ENCODE results near the gene DDX60. TPM values are rescaled to one million over a fixed set of nuclear protein-coding genes. Genes with fewer than 3 reads are reported as not detected.
"Not testable (repeated sequence)": the region's sequence is repeated elsewhere in the genome, so short reads cannot be mapped to it uniquely, and the experiment has no call there.

DDX60 gene, protein sequence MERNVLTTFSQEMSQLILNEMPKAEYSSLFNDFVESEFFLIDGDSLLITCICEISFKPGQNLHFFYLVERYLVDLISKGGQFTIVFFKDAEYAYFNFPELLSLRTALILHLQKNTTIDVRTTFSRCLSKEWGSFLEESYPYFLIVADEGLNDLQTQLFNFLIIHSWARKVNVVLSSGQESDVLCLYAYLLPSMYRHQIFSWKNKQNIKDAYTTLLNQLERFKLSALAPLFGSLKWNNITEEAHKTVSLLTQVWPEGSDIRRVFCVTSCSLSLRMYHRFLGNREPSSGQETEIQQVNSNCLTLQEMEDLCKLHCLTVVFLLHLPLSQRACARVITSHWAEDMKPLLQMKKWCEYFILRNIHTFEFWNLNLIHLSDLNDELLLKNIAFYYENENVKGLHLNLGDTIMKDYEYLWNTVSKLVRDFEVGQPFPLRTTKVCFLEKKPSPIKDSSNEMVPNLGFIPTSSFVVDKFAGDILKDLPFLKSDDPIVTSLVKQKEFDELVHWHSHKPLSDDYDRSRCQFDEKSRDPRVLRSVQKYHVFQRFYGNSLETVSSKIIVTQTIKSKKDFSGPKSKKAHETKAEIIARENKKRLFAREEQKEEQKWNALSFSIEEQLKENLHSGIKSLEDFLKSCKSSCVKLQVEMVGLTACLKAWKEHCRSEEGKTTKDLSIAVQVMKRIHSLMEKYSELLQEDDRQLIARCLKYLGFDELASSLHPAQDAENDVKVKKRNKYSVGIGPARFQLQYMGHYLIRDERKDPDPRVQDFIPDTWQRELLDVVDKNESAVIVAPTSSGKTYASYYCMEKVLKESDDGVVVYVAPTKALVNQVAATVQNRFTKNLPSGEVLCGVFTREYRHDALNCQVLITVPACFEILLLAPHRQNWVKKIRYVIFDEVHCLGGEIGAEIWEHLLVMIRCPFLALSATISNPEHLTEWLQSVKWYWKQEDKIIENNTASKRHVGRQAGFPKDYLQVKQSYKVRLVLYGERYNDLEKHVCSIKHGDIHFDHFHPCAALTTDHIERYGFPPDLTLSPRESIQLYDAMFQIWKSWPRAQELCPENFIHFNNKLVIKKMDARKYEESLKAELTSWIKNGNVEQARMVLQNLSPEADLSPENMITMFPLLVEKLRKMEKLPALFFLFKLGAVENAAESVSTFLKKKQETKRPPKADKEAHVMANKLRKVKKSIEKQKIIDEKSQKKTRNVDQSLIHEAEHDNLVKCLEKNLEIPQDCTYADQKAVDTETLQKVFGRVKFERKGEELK (N-terminal part only)
- 10.9 and 13.5 TPM in 2 replicates for total RNA-seq (2014; rRNA removed; shearing (Covaris generic))

DNA sequence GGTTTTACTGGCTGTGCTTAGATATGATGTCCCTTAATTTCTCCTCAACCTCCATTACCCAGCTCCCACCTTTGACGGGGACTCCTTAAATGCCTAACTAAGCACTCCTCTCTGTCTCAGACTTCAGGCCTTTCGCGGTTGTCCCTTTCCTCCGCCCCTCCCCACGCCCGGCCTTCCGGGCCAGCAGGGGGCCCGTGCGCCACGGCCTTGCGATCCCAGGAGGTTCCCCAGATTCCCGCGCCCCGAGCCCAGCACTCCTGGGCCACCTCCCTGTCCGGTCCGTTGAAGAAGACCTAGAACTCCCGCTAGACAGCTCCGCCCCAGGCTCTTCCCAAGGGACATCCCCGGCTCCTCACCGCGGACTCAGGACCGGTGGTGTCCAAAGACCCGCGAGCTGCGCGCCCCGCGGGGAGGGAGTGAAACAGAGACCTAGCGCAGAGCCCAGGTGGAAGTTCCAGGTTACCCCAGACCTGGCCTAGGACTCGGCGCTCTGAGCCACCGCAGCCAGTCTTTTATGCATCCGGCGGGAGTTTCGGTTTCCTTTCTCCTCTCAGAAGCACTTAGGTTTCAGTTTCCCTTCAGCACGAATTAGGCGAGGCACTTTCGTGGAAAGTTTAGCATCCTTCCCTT, at the start of gene DDX60:
Gene DDX60, minus strand, starts transcription at position 487 of the 630 bp plus-strand sequence. CDS start 7,493 bp downstream, outside the sequence.
- peak within 1 kb of the TSS; percentile 97 for H3K27ac ChIP-seq
- no peaks in the 10 kb centered on the region for H3K36me3 ChIP-seq
- H3K4me3 ChIP-seq = peak within 1 kb of the TSS; percentile 76
- peak; percentile 73 to 83 for DNase-seq (ENCODE audit: low read depth in 1 of 2, low spot score in 2 of 2)
- peaks cover 16% of the 10 kb centered on the region for H3K4me1 ChIP-seq (replicated peaks)
- H3K27me3 ChIP-seq (replicated peaks) = no peaks in the 10 kb centered on the region
- H3K9me3 ChIP-seq (replicated peaks) = no peaks in the 10 kb centered on the region

DNA sequence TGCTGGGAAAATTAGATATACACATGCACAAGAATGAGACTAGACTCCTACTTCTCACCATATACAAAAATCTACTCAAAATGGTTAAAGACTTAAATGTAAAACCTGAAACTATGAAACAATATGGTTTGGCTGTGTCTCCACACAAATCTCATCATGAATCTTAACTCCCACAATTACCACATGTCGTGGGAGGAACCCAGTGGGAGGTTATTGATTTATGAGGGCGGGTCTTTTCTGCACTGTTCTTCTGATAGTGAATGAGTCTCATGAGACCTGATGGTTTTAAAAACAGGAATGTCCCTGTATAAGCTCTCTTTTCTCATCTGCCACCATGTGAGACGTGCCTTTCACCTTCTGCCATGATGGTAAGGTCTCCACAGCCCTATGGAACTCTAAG, 48.5 kb upstream of the DDX60 start:
- H3K27me3 ChIP-seq (replicated peaks) = no peaks in the 10 kb centered on the region
- H3K27ac ChIP-seq = no peak overlapping the region
- H3K36me3 ChIP-seq = 0 out of 2 replicates have a peak, but pooled peaks cover 9% of the 10 kb centered on the region
- H3K4me1 ChIP-seq (replicated peaks) = no peaks in the 10 kb centered on the region
- H3K4me3 ChIP-seq = no peak overlapping the region
- DNase-seq (ENCODE audit: low read depth in 1 of 2, low spot score in 2 of 2) = no peak
- no peaks in the 10 kb centered on the region for H3K9me3 ChIP-seq (replicated peaks)

DNA sequence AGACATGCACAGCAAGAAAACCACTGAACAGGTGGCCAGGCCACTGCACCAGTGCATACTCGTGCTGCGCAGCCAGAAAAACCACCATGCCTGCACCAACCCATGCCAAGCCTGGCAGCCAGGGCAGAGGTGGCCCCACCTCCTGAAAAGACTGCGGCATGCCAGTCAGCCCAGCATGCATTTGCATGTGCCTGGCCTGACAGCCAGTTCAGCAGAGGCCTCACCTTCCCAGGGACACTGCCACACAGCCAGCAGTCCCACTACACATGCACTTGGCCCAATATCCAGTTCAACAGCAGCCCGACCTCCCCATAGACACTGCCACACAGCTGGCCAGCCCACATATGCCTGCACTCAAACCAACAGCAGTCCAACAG, 43.5 kb upstream of the DDX60 start:
- no peak overlapping the region for H3K27ac ChIP-seq
- no peak for DNase-seq (ENCODE audit: low read depth in 1 of 2, low spot score in 2 of 2)
- H3K9me3 ChIP-seq (replicated peaks) = no peaks in the 10 kb centered on the region
- H3K27me3 ChIP-seq (replicated peaks) = no peaks in the 10 kb centered on the region
- H3K4me3 ChIP-seq = no peak overlapping the region
- peaks cover 6% of the 10 kb centered on the region for H3K36me3 ChIP-seq
- H3K4me1 ChIP-seq (replicated peaks) = no peaks in the 10 kb centered on the region

DNA sequence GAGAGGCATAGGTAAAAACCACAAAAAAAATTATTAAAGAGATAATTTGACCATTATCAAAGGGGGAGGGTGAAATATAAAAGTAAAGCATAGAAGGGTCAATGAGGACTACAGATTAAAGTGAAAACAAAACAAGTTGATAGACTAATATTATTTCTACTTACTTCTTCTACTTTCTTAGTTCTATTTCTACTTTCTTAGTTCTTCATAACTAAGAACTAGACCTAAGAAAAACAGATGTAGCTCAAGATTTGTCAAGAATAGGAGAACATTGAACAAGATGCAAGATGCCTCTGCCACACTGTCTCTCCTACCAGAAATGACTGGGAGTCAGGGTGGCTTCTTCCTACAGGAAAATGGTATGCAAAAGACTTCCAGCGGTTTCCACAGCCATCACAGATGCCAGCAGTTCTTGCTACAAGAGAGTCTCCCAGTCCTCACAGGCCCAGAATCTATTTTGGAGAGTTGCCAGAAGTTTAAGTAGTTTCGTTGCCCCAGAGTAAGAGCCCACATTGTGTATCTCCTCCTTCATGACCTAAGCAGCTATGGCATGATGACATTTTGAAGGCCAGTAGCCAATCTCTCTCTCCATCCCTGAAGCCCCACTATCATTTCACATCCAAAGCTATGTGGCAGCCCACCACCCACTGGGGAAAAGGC, 42.9 kb upstream of the DDX60 start:
- Histone ChIP-seq H3K4me1 (replicated peaks) (no peaks in the 10 kb centered on the region), H3K9me3 (replicated peaks) (no peaks in the 10 kb centered on the region), H3K27ac (no peak overlapping the region), H3K36me3 (peaks cover 6% of the 10 kb centered on the region), H3K27me3 (replicated peaks) (no peaks in the 10 kb centered on the region), H3K4me3 (no peak overlapping the region)
- DNase-seq (ENCODE audit: low read depth in 1 of 2, low spot score in 2 of 2) = no peak

DNA sequence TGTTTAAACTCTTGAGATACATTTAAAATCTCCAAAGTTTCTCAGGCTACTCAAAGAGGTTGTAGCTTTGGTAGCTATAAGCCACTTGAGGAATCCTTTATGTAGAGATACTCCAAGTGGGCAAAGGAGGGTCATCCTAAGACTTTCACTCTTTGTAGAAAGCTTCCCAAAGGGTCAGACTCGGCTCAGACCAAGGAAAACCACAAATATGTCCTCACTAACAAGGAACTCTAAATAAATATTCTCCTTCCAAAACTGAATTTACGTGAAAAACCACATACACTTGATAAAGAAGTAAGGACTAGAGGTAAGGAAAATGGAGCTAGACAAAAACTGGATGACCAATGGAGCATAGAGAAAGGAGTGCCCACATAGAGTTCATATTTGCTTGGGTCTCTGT, 41.7 kb upstream of the DDX60 start:
- no peak for DNase-seq (ENCODE audit: low read depth in 1 of 2, low spot score in 2 of 2)
- H3K36me3 ChIP-seq = peaks cover 6% of the 10 kb centered on the region
- no peak overlapping the region for H3K27ac ChIP-seq
- no peak overlapping the region for H3K4me3 ChIP-seq
- H3K27me3 ChIP-seq (replicated peaks) = no peaks in the 10 kb centered on the region
- no peaks in the 10 kb centered on the region for H3K9me3 ChIP-seq (replicated peaks)
- no peaks in the 10 kb centered on the region for H3K4me1 ChIP-seq (replicated peaks)

DNA sequence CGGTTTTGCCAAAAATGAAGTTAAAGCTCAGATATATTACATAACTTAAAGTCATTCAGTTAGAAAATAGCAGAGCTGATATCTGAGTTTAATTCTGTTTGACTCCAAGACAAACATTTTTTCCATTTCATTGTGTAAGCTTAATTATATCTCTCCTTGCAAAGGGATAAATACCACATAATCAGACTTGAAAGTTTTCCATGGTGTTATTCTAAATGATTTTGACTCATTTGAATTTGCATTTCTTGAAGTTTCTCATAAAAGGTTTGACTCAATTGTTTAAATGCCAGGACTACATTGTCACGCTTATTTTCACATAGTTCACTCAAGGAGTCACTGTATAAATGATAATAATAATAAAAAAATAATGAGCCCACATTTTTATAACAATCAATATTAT, 39.4 kb upstream of the DDX60 start:
- no peak for DNase-seq (ENCODE audit: low read depth in 1 of 2, low spot score in 2 of 2)
- Histone ChIP-seq H3K9me3 (replicated peaks) (no peaks in the 10 kb centered on the region), H3K4me1 (replicated peaks) (no peaks in the 10 kb centered on the region), H3K27ac (no peak overlapping the region), H3K27me3 (replicated peaks) (no peaks in the 10 kb centered on the region), H3K36me3 (peaks cover 6% of the 10 kb centered on the region), H3K4me3 (no peak overlapping the region)

DNA sequence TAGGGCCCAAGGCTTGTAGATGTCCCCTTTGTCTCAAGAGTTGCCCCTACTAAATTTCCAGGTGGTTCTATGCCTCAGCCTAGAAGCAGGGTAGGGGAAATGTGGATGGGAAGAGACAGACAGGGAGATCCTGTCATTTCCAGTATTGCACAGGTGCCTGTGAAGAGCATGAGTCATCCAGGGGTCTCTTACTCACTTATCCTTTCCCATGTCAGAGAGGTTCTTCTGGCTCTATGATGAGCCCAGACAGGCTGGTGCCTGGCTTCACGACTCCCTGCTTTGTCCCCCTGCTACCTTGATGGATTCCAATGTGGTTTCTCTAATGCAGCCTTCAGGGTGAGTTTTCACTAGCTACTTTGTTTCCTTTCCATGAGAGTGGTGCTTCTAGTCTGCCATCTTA, 35.2 kb upstream of the DDX60 start:
- Histone ChIP-seq H3K36me3 (peaks cover 3% of the 10 kb centered on the region; the same call in 1 of the 2 replicates), H3K27me3 (replicated peaks) (no peaks in the 10 kb centered on the region), H3K4me3 (no peak overlapping the region), H3K4me1 (replicated peaks) (no peaks in the 10 kb centered on the region), H3K27ac (no peak overlapping the region), H3K9me3 (replicated peaks) (no peaks in the 10 kb centered on the region)
- DNase-seq (ENCODE audit: low read depth in 1 of 2, low spot score in 2 of 2) = no peak

DNA sequence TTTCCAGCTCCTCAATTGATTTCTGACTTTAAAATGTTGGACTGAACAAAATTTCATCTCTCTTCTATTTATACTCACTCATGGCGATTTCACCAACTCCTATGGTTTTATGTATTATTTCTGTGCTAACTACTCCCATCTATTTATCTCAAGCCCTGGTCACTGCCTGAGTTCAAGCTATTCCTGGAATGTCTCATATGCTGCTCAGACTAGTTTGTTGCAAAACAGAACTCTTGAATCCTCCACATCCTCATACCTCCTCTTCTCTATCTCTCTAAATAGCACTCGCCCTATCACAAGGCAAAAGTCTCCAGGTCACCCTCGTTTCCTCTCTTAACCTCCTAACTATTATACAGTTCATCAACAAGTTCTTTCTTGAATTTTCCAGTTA, 19.0 kb upstream of the DDX60 start:
- no peak overlapping the region for H3K4me3 ChIP-seq
- no peak overlapping the region for H3K27ac ChIP-seq
- no peak for DNase-seq (ENCODE audit: low read depth in 1 of 2, low spot score in 2 of 2)
- H3K36me3 ChIP-seq = no peaks in the 10 kb centered on the region
- no peaks in the 10 kb centered on the region for H3K27me3 ChIP-seq (replicated peaks)
- H3K9me3 ChIP-seq (replicated peaks) = no peaks in the 10 kb centered on the region
- H3K4me1 ChIP-seq (replicated peaks) = no peaks in the 10 kb centered on the region

DNA sequence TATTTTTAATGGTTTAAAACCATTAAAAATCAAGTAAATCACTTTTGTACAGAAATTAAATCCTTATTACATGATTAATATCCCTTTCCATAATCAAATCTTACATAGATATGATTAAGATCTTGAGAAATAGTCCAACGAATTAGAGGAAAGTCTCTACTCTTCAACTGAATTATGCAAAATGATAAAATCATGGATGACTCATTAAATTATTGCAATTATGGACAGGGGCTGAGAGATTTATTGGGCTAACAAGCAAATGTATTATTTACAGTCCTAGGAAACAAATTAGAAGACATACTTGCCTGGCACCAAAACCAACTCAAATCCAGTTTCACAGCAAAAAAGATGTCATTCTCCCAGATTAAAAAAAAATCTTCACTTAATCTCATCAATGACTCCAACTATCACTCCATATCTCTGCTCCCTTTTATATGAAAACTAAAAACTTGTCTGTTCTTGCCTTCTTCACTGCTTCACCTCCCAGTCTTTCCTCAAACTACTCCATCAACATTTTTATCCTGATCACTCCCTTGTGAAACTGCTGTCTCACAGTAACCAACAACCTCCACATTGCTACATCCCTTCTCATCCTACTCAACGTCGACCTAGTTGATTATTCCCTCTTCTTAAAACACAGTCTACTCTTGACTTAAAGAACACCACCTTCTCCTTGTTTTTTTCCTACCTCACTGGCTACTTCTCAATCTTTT, 18.4 kb upstream of the DDX60 start:
- no peak overlapping the region for H3K4me3 ChIP-seq
- H3K36me3 ChIP-seq = no peaks in the 10 kb centered on the region
- H3K9me3 ChIP-seq (replicated peaks) = no peaks in the 10 kb centered on the region
- no peaks in the 10 kb centered on the region for H3K27me3 ChIP-seq (replicated peaks)
- no peaks in the 10 kb centered on the region for H3K4me1 ChIP-seq (replicated peaks)
- H3K27ac ChIP-seq = no peak overlapping the region
- DNase-seq (ENCODE audit: low read depth in 1 of 2, low spot score in 2 of 2) = no peak

DNA sequence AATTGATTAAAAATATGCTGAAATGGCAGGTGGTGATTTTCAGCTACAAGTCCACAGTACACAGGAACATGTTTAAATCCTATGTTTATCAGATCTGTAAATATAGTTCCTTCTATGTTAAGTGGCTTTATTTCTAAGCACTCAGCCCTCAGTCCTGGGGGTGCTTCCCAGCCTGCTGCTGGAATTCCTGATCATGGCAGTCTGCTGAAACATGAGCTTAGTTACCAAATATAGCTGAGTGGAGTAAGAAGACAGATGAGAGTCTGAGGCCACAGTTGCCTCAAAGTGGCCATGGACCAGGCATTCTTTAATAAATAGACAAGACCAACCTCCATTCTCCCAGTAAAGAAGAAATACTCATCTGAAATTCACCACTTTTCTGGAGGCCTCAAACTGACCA, 17.1 kb upstream of the DDX60 start:
- H3K27me3 ChIP-seq (replicated peaks) = no peaks in the 10 kb centered on the region
- DNase-seq (ENCODE audit: low read depth in 1 of 2, low spot score in 2 of 2) = no peak
- H3K9me3 ChIP-seq (replicated peaks) = no peaks in the 10 kb centered on the region
- no peak overlapping the region for H3K27ac ChIP-seq
- H3K4me1 ChIP-seq (replicated peaks) = no peaks in the 10 kb centered on the region
- no peaks in the 10 kb centered on the region for H3K36me3 ChIP-seq
- no peak overlapping the region for H3K4me3 ChIP-seq

DNA sequence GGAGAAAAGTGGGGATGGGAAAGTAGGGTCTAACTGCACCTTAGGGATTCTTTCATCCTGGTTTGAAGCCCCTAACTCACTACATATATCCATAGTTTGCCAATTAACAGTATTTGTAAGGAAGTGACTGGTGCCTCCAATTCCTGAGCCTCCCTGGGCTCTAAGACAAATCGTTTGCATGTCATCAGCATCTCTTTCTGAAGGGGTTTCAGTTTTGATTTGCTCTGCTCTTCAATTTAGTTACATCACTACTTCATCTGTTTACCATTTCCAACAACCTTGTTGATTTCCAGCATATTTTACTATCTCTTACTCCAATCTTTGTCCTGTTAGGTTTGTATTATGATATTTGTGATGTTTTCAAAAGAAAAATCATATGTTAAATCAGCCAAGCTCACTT, 15.5 kb upstream of the DDX60 start:
- Histone ChIP-seq H3K36me3 (no peaks in the 10 kb centered on the region), H3K4me1 (replicated peaks) (no peaks in the 10 kb centered on the region), H3K9me3 (replicated peaks) (no peaks in the 10 kb centered on the region), H3K4me3 (no peak overlapping the region), H3K27me3 (replicated peaks) (no peaks in the 10 kb centered on the region), H3K27ac (no peak overlapping the region)
- DNase-seq (ENCODE audit: low read depth in 1 of 2, low spot score in 2 of 2) = no peak

DNA sequence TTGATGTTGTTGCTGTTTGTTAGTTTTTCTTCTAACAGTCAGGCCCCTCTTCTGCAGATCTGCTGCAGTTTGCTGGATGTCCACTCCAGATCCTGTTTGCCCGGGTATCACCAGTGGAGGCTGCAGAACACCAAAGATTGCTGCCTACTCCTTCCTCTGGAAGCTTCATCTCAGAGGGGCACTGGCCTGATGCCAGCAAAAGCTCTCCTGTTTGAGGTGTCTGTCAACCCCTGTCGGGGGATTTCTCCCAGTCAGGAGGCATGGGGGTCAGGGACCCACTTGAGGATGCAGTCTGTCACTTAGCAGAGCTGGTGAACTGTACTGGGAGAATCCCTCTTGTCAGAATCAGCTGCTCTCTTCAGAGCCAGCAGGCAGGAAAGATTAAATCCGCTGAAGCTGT, 12.0 kb upstream of the DDX60 start:
- not testable (repeated sequence) for H3K36me3 ChIP-seq; DNase-seq (ENCODE audit: low read depth in 1 of 2, low spot score in 2 of 2); H3K27me3 ChIP-seq (replicated peaks); H3K9me3 ChIP-seq (replicated peaks); H3K4me3 ChIP-seq; H3K4me1 ChIP-seq (replicated peaks); H3K27ac ChIP-seq
